Liver (tissue), 3 donors: ENCODE results near the gene FLAD1.

Source experiments
- EGR1 ChIP-seq, 2 donors: IDR thresholded peaks; 2 replicates each; pipeline ENCODE4 v1.6.1; 2016 to 2018; ENCODE audit warnings: antibody characterized with exemption in 2 of 2, low read depth in 2 of 2
- FOXA1 ChIP-seq: IDR thresholded peaks from 2 replicates; pipeline ENCODE4 v1.6.1; 2016; ENCODE audit warnings: antibody characterized with exemption
- GABPA ChIP-seq, 2 donors: IDR thresholded peaks in 1 of 2; conservative IDR thresholded peaks in 1 of 2; 2 replicates each; pipeline ENCODE4 v1.6.1; 2016; ENCODE audit warnings: antibody characterized with exemption in 2 of 2, mild to moderate bottlenecking in 1 of 2, moderate library complexity in 1 of 2
- JUND ChIP-seq, 2 donors: IDR thresholded peaks; 2 replicates each; pipeline ENCODE4 v1.6.1; 2016; ENCODE audit warnings: antibody characterized with exemption in 2 of 2
- RAD21 ChIP-seq, 2 donors: IDR thresholded peaks; 2 replicates each; pipeline ENCODE4 v1.6.1; 2016; ENCODE audit warnings: antibody characterized with exemption in 2 of 2, mild to moderate bottlenecking in 2 of 2
- SP1 ChIP-seq: IDR thresholded peaks from 2 replicates; pipeline ENCODE4 v1.6.1; 2018; ENCODE audit warnings: antibody characterized with exemption, mild to moderate bottlenecking
- YY1 ChIP-seq: IDR thresholded peaks from 2 replicates; pipeline ENCODE4 v1.6.1; 2016; ENCODE audit warnings: antibody characterized with exemption, mild to moderate bottlenecking
- TF ChIP-seq, protein P1 (sequence below): fragments of 150-350 bp; IDR thresholded peaks from 2 replicates; pipeline ENCODE4 v1.5.1; 2017; ENCODE audit warnings: improper control_type of control experiment, low read depth, low read length; ENCODE audit not compliant: missing input control
- TF ChIP-seq, protein P2 (sequence below): IDR thresholded peaks from 2 replicates; pipeline ENCODE4 v1.6.1; 2016; ENCODE audit warnings: antibody characterized with exemption
- TF ChIP-seq, protein P3 (sequence below): IDR thresholded peaks from 2 replicates; pipeline ENCODE4 v1.6.1; 2016; ENCODE audit warnings: antibody characterized with exemption
- TF ChIP-seq, protein P4 (sequence below): IDR thresholded peaks from 2 replicates; pipeline ENCODE4 v1.6.1; 2016; ENCODE audit warnings: antibody characterized with exemption, mild to moderate bottlenecking
- TF ChIP-seq, protein P5 (sequence below): IDR thresholded peaks from 2 replicates; pipeline ENCODE4 v1.6.1; 2016; ENCODE audit warnings: antibody characterized with exemption
- donor health status: healthy.
- donor health status: healthy.

DNA sequence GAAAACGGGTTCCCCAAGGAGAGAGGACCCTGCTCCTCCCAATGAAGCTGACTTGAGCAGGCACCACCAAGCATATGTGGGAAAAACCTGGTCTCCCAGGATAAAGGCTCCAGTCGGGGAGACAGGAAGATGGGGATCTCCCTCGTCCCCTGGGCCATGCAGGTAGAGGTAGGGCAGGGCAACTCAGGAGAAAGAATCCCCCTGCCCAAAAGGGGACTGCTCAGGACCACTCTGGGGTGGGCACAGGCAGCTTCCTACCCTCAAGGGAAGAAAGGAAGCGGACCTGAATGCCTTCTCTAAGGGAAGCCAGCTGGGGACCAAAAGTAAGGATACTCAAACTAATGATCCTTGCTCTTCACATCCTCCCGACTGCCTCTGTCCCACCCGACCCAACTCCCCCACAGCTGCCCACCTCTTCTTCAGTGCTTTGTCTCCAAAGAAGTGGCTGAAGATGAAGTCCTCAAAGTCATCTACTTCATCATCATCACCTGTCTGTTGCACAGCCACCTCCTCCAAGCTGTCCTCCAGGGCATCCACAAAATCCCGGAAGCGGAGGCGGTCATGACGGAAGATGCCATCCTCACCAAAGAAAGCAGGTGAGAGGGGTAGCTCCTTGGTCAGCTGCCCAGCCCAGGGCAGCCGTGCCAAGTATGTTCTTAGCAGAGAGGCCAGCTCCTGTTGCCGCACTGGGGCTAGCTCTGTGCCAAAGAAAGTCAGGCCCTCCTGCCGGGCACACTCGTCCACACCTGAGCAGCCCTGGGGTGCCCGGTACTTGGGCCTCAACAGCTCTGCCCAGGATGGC lies 37.8 kb upstream of the FLAD1 start:
- TF ChIP-seq, protein P1, sequence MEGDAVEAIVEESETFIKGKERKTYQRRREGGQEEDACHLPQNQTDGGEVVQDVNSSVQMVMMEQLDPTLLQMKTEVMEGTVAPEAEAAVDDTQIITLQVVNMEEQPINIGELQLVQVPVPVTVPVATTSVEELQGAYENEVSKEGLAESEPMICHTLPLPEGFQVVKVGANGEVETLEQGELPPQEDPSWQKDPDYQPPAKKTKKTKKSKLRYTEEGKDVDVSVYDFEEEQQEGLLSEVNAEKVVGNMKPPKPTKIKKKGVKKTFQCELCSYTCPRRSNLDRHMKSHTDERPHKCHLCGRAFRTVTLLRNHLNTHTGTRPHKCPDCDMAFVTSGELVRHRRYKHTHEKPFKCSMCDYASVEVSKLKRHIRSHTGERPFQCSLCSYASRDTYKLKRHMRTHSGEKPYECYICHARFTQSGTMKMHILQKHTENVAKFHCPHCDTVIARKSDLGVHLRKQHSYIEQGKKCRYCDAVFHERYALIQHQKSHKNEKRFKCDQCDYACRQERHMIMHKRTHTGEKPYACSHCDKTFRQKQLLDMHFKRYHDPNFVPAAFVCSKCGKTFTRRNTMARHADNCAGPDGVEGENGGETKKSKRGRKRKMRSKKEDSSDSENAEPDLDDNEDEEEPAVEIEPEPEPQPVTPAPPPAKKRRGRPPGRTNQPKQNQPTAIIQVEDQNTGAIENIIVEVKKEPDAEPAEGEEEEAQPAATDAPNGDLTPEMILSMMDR, result no peak
- TF ChIP-seq GABPA (IDR thresholded peaks at IDR 0.05 in 1 of 2, conservative IDR thresholded peaks at IDR 0.05 in 1 of 2) (peak in 1 of 2 donors; percentile 3), YY1 (no peak), JUND (IDR thresholded peaks at IDR 0.05) (no peak), RAD21 (IDR thresholded peaks at IDR 0.05) (no peak), EGR1 (IDR thresholded peaks at IDR 0.05; ENCODE audit: low read depth in 2 of 2) (no peak), FOXA1 (no peak), SP1 (no peak)
- TF ChIP-seq, protein P2, sequence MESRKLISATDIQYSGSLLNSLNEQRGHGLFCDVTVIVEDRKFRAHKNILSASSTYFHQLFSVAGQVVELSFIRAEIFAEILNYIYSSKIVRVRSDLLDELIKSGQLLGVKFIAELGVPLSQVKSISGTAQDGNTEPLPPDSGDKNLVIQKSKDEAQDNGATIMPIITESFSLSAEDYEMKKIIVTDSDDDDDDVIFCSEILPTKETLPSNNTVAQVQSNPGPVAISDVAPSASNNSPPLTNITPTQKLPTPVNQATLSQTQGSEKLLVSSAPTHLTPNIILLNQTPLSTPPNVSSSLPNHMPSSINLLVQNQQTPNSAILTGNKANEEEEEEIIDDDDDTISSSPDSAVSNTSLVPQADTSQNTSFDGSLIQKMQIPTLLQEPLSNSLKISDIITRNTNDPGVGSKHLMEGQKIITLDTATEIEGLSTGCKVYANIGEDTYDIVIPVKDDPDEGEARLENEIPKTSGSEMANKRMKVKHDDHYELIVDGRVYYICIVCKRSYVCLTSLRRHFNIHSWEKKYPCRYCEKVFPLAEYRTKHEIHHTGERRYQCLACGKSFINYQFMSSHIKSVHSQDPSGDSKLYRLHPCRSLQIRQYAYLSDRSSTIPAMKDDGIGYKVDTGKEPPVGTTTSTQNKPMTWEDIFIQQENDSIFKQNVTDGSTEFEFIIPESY, result no peak
- TF ChIP-seq, protein P3, sequence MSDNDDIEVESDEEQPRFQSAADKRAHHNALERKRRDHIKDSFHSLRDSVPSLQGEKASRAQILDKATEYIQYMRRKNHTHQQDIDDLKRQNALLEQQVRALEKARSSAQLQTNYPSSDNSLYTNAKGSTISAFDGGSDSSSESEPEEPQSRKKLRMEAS, result no peak
- TF ChIP-seq, protein P4, sequence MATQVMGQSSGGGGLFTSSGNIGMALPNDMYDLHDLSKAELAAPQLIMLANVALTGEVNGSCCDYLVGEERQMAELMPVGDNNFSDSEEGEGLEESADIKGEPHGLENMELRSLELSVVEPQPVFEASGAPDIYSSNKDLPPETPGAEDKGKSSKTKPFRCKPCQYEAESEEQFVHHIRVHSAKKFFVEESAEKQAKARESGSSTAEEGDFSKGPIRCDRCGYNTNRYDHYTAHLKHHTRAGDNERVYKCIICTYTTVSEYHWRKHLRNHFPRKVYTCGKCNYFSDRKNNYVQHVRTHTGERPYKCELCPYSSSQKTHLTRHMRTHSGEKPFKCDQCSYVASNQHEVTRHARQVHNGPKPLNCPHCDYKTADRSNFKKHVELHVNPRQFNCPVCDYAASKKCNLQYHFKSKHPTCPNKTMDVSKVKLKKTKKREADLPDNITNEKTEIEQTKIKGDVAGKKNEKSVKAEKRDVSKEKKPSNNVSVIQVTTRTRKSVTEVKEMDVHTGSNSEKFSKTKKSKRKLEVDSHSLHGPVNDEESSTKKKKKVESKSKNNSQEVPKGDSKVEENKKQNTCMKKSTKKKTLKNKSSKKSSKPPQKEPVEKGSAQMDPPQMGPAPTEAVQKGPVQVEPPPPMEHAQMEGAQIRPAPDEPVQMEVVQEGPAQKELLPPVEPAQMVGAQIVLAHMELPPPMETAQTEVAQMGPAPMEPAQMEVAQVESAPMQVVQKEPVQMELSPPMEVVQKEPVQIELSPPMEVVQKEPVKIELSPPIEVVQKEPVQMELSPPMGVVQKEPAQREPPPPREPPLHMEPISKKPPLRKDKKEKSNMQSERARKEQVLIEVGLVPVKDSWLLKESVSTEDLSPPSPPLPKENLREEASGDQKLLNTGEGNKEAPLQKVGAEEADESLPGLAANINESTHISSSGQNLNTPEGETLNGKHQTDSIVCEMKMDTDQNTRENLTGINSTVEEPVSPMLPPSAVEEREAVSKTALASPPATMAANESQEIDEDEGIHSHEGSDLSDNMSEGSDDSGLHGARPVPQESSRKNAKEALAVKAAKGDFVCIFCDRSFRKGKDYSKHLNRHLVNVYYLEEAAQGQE, result no peak
- TF ChIP-seq, protein P5, sequence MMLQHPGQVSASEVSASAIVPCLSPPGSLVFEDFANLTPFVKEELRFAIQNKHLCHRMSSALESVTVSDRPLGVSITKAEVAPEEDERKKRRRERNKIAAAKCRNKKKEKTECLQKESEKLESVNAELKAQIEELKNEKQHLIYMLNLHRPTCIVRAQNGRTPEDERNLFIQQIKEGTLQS, result no peak
